DND-41 (cell line): ENCODE data around the gene SERPINB6.
"Not testable (repeated sequence)": the region's sequence is repeated elsewhere in the genome, so short reads cannot be mapped to it uniquely, and the experiment has no call there.

Source experiments
- ATAC-seq: fragments of 200-7000 bp; cut with Tn5 transposase; 3 replicates; pipeline ENCODE4 v1.9.1; 2021; ENCODE audit warnings: low read depth; ENCODE audit not compliant: insufficient read depth
- DNase-seq: peaks from one replicate; pipeline ENCODE4 v3.0.0-alpha.2; 2020
- H2AFZ ChIP-seq: 2 replicates; pipeline ENCODE4 v1.6.0; 2012; ENCODE audit warnings: low read depth, low read length
- H3K27ac ChIP-seq: 2 replicates; pipeline ENCODE4 v1.5.1; 2012; ENCODE audit warnings: low read length, inconsistent platforms
- H3K27me3 ChIP-seq: fragments of 200-600 bp; sonication (generic); 2 replicates; pipeline ENCODE4 v1.6.0; 2012; ENCODE audit warnings: low read length, mild to moderate bottlenecking, inconsistent platforms; ENCODE audit not compliant: insufficient read depth, poor library complexity
- H3K36me3 ChIP-seq: 2 replicates; pipeline ENCODE4 v1.5.1; 2012; ENCODE audit warnings: low read length, inconsistent platforms; ENCODE audit not compliant: insufficient read depth
- H3K4me1 ChIP-seq: 2 replicates; pipeline ENCODE4 v1.5.1; 2012; ENCODE audit warnings: mild to moderate bottlenecking, low read length; ENCODE audit not compliant: insufficient read depth
- H3K4me2 ChIP-seq: 2 replicates; pipeline ENCODE4 v1.6.0; 2012; ENCODE audit warnings: mild to moderate bottlenecking, moderate library complexity, low read length, inconsistent platforms; ENCODE audit not compliant: insufficient read depth
- H3K4me3 ChIP-seq, 2 experiments: fragments of 200-600 bp in 1 of 2; shearing (Covaris generic) in 1 of 2; 2 replicates each; pipeline ENCODE4 v1.5.1; 2012 to 2016; ENCODE audit warnings: inconsistent platforms in 2 of 2, low read length in 2 of 2, mild to moderate bottlenecking in 2 of 2, low read depth in 1 of 2, moderate library complexity in 1 of 2
- H3K79me2 ChIP-seq: 2 replicates; pipeline ENCODE4 v1.6.0; 2012; ENCODE audit warnings: low read length, inconsistent platforms; ENCODE audit not compliant: insufficient read depth
- H3K9ac ChIP-seq: 2 replicates; pipeline ENCODE4 v1.6.0; 2012; ENCODE audit warnings: low read depth, mild to moderate bottlenecking, inconsistent platforms, low read length, moderate library complexity
- H3K9me3 ChIP-seq: 2 replicates; pipeline ENCODE4 v1.5.1; 2012; ENCODE audit warnings: low read length, moderate library complexity, mild to moderate bottlenecking, inconsistent platforms; ENCODE audit not compliant: insufficient read depth, severe bottlenecking
- H4K20me1 ChIP-seq: 2 replicates; pipeline ENCODE4 v1.6.0; 2012; ENCODE audit warnings: low read length; ENCODE audit not compliant: insufficient read depth
- CTCF ChIP-seq: IDR thresholded peaks from 2 replicates; pipeline ENCODE4 v1.5.1; 2012; ENCODE audit warnings: borderline replicate concordance, low read length, moderate library complexity, mild to moderate bottlenecking; ENCODE audit not compliant: poor library complexity, severe bottlenecking; ENCODE audit errors: extremely low read depth
- EZH2 ChIP-seq: IDR thresholded peaks from 3 replicates; pipeline ENCODE4 v1.6.1; 2012; ENCODE audit warnings: borderline replicate concordance, low read depth, mild to moderate bottlenecking, moderate library complexity, low read length, inconsistent platforms; ENCODE audit not compliant: severe bottlenecking

The SERPINB6 gene

GRCh38 chr6:2909718-2910117 lies 61.6 kb downstream of the SERPINB6 start:
- no peak overlapping the region for H2AFZ ChIP-seq
- H3K27ac ChIP-seq = no peak overlapping the region
- DNase-seq (no peak), ATAC-seq (no peak)
- H3K9ac ChIP-seq = no peak overlapping the region
- no peaks in the 10 kb centered on the region for H3K4me1 ChIP-seq
- H3K4me3 ChIP-seq = no peak overlapping the region
- no peaks in the 10 kb centered on the region for H3K36me3 ChIP-seq
- no peaks in the 10 kb centered on the region for H3K9me3 ChIP-seq
- no peaks in the 10 kb centered on the region for H3K79me2 ChIP-seq
- no peak overlapping the region for H3K4me2 ChIP-seq
- no peaks in the 10 kb centered on the region for H4K20me1 ChIP-seq
- no peak for TF ChIP-seq CTCF
- TF ChIP-seq EZH2 = no peak
- H3K27me3 ChIP-seq = peaks cover 2% of the 10 kb centered on the region

GRCh38 chr6:2909051-2909606 lies 62.2 kb downstream of the SERPINB6 start:
- not testable (repeated sequence) for H3K27ac ChIP-seq, H3K79me2 ChIP-seq, H3K27me3 ChIP-seq, H2AFZ ChIP-seq, H3K9me3 ChIP-seq, H3K9ac ChIP-seq, H4K20me1 ChIP-seq, DNase-seq, H3K4me1 ChIP-seq, H3K36me3 ChIP-seq, H3K4me2 ChIP-seq, ATAC-seq, H3K4me3 ChIP-seq

- not testable (repeated sequence) for ATAC-seq, H3K9me3 ChIP-seq, H3K4me1 ChIP-seq, DNase-seq, H3K79me2 ChIP-seq, H3K9ac ChIP-seq, H3K4me2 ChIP-seq, H3K4me3 ChIP-seq, H3K27me3 ChIP-seq, H4K20me1 ChIP-seq, H3K36me3 ChIP-seq, H2AFZ ChIP-seq, H3K27ac ChIP-seq
Observed at GRCh38 chr6:2908516-2908915, 62.9 kb downstream of the SERPINB6 start.

GRCh38 chr6:2903411-2904185 lies 67.8 kb downstream of the SERPINB6 start:
- H3K27ac ChIP-seq, H3K9me3 ChIP-seq, H2AFZ ChIP-seq, ATAC-seq, H3K4me1 ChIP-seq, H3K9ac ChIP-seq, H3K36me3 ChIP-seq, H3K79me2 ChIP-seq, H3K4me3 ChIP-seq, H3K27me3 ChIP-seq, H4K20me1 ChIP-seq, DNase-seq: not testable (repeated sequence)
- H3K4me2 ChIP-seq = peak overlapping the region; percentile 43; the same call in 1 of the 2 replicates

- not testable (repeated sequence) for H3K4me3 ChIP-seq, ATAC-seq, H3K36me3 ChIP-seq, H3K27ac ChIP-seq, H3K9ac ChIP-seq, H3K9me3 ChIP-seq, H3K79me2 ChIP-seq, H3K4me1 ChIP-seq, H4K20me1 ChIP-seq, H3K27me3 ChIP-seq, H3K4me2 ChIP-seq, DNase-seq, H2AFZ ChIP-seq
Observed at GRCh38 chr6:2901645-2902502, 69.5 kb downstream of the SERPINB6 start.
